Measurements from ENCODE around the gene SLC23A2. TPM values are rescaled to one million over a fixed set of nuclear protein-coding genes. Genes with fewer than 3 reads are reported as not detected.

Gene SLC23A2
- total RNA-seq, 4 donors from 2014 or later: 5.0 to 11.6 (median 7.9) TPM

GRCh38 chr20:4817230-4817671 lies 184.1 kb downstream of the SLC23A2 start:
- no peak overlapping the region for H3K27ac ChIP-seq
- H3K4me1 ChIP-seq: peaks cover 2 to 32% (median 16%) of the 10 kb centered on the region in 4 donors
- no peaks in the 10 kb centered on the region for H3K9me3 ChIP-seq
- peaks cover 5% of the 10 kb centered on the region for H3K27me3 ChIP-seq
- H3K4me3 ChIP-seq: no peak overlapping the region
- in situ Hi-C loops (cut with MboI; ENCODE audit: low pct_ligation_motif_present in 1 of 4, low pct_unique_long_range_greater_than_20kb in 1 of 4, low sequenced_read_pairs in 3 of 4): no loop called here
- intact Hi-C loops (cut with DNase I; ENCODE audit: low total_unique reads): no loop called here
- no peak for DNase-seq
- no peaks in the 10 kb centered on the region for H3K36me3 ChIP-seq
- TF ChIP-seq POLR2A (IDR thresholded peaks at IDR 0.05) (no peak), POLR2AphosphoS5 (IDR thresholded peaks at IDR 0.05) (no peak)
- 40 to 67% methylated on average over 1 to 3 of the region's 3 CpGs for WGBS, 2 donors (ENCODE audit: low coverage in 1 of 2)

GRCh38 chr20:4815628-4816027 lies 185.7 kb downstream of the SLC23A2 start:
- no peak for DNase-seq
- no peaks in the 10 kb centered on the region for H3K27me3 ChIP-seq
- no peaks in the 10 kb centered on the region for H3K36me3 ChIP-seq
- H3K27ac ChIP-seq: peak overlapping the region in 2 of 4 donors; percentile 81 to 83
- in situ Hi-C loops (cut with MboI; ENCODE audit: low pct_ligation_motif_present in 1 of 4, low pct_unique_long_range_greater_than_20kb in 1 of 4, low sequenced_read_pairs in 3 of 4): no loop called here
- no peak for TF ChIP-seq EP300 (IDR thresholded peaks at IDR 0.05; ENCODE audit: low read depth)
- peaks cover 0 to 27% (median 6%) of the 10 kb centered on the region in 4 donors for H3K4me1 ChIP-seq
- H3K4me3 ChIP-seq: no peak overlapping the region
- no peaks in the 10 kb centered on the region for H3K9me3 ChIP-seq
- WGBS, 2 donors (ENCODE audit: low coverage in 1 of 2): 50 to 74% methylated on average over 1 to 5 of the region's 5 CpGs
- intact Hi-C loops (cut with DNase I; ENCODE audit: low total_unique reads): no loop called here

- Histone ChIP-seq H3K27me3 (no peaks in the 10 kb centered on the region), H3K27ac (peak overlapping the region; percentile 75 to 85 (median 82)), H3K4me1 (peaks cover 0 to 33% (median 6%) of the 10 kb centered on the region in 4 donors), H3K4me3 (peak overlapping the region in 1 of 4 donors; percentile 27), H3K36me3 (no peaks in the 10 kb centered on the region), H3K9me3 (no peaks in the 10 kb centered on the region)
- in situ Hi-C loops (cut with MboI; ENCODE audit: low pct_ligation_motif_present in 1 of 4, low pct_unique_long_range_greater_than_20kb in 1 of 4, low sequenced_read_pairs in 3 of 4) (no loop called here), intact Hi-C loops (cut with DNase I; ENCODE audit: low total_unique reads) (loop anchor here (1.0 kb wide), 1 partner anchor 49 kb away; no protein-coding TSS in a partner anchor)
- TF ChIP-seq POLR2A (IDR thresholded peaks at IDR 0.05): peak; percentile 7
- no peak for TF ChIP-seq CTCF (IDR thresholded peaks at IDR 0.05)
- peak; percentile 64 for DNase-seq
- 56 to 57% methylated on average over 4 to 20 of the region's 20 CpGs for WGBS, 2 donors (ENCODE audit: low coverage in 1 of 2)
Measured at GRCh38 chr20:4814696-4815252, 186.5 kb downstream of the SLC23A2 start.

GRCh38 chr20:4813863-4814695 lies 187.2 kb downstream of the SLC23A2 start:
- TF ChIP-seq POLR2A (IDR thresholded peaks at IDR 0.05) (peak; percentile 44), POLR2AphosphoS5 (IDR thresholded peaks at IDR 0.05) (peak in 2 of 3 donors; percentile 32 to 56), CTCF (IDR thresholded peaks at IDR 0.05) (no peak), EP300 (IDR thresholded peaks at IDR 0.05; ENCODE audit: low read depth) (no peak)
- Histone ChIP-seq H3K9me3 (no peaks in the 10 kb centered on the region), H3K36me3 (no peaks in the 10 kb centered on the region), H3K4me1 (peaks cover 0 to 37% (median 6%) of the 10 kb centered on the region in 4 donors), H3K4me3 (peak overlapping the region in 1 of 4 donors; percentile 27), H3K27me3 (no peaks in the 10 kb centered on the region), H3K27ac (peak overlapping the region; percentile 75 to 85 (median 82))
- in situ Hi-C loops (cut with MboI; ENCODE audit: low pct_ligation_motif_present in 1 of 4, low pct_unique_long_range_greater_than_20kb in 1 of 4, low sequenced_read_pairs in 3 of 4) (no loop called here), intact Hi-C loops (cut with DNase I; ENCODE audit: low total_unique reads) (loop anchor here (1.0 kb wide), 1 partner anchor 49 kb away; no protein-coding TSS in a partner anchor)
- WGBS, 2 donors (ENCODE audit: low coverage in 1 of 2): 41 to 46% methylated on average over 2 to 13 of the region's 13 CpGs
- DNase-seq: peak; percentile 43
